GM18498 (cell line): ENCODE measurements around the gene ZC2HC1B.

Source experiments
- ATAC-seq: cut with Tn5 transposase; IDR thresholded peaks from one replicate; pipeline ENCODE4 v1.9.1; 2021; ENCODE audit warnings: mild to moderate bottlenecking, moderate library complexity; ENCODE audit not compliant: unreplicated experiment

The ZC2HC1B gene

DNA sequence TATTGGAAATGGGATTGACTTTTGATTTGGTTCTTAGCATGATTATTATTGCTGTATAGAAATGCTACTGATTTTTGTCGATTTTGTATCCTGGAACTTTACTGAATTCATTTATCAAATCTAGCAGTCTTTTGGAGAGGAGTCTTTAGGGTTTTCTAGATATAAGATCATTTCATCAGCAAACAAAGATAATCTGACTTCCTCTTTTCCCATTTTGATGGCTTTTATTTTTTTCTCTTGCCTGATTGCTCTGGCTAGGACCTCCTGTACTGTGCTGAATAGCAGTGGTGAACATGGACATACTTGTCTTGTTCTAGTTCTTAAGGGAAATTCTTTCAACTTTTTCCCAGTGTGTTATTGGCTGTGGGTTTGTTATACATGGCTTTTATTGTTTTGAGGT lies 64.6 kb downstream of the ZC2HC1B start:
- ATAC-seq, result no peak

DNA sequence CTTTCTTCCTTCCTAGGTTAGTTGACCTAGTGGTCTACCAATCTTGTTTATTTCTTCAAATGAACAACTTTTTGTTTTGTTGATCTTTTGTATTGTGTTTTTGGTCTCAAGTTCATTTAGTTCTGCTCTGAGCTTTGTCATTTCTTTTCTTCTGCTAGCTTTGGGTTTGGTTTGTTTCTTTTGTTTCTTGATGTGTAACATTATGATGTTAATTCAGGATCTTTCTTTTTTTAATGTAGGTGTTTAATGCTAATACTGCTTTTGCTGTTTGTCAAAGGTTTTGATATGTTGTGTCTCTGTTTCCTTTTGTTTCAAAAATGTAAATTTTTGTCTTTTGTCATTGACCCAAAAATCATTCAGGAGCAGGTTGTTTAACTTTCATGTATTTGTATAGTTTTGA lies 65.7 kb downstream of the ZC2HC1B start:
- no peak for ATAC-seq

DNA sequence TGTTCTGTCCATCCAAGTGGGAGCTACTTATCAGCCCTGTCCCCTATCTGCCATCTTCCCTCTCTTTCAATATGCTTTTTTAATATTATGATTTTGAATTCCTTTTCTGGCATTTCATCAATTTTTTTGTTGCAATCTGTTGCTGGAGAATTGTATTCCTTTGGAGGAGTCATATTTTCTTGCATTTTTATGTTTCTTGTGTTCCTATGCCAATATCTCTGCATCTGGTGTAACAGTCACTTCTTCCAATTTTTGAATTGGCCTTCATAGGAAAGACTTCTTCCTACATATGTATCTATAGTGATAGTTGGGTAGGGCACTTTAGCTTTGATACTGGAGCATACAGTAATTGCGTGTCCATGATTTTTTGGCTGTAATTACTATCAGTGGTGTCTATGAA lies 70.1 kb downstream of the ZC2HC1B start:
- ATAC-seq, result no peak

DNA sequence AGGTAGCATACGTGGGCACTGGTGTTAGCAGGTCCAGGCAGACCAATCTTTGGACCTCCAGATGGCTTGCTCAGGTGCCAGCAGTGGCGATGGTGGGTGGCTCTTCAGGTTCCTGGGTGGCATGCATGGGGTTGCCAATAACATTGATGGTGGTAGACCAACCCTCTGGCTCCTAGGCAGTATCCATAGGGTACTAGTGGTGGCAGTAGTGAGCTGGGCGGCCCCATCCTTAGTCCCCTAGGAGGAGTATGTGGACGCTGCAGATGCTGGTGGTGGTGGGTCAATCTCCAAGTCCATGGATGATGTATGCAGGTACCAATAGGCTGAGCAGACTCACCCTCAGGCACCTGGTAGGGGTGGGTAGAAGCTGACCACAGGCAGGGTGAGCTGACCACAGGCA lies 70.6 kb downstream of the ZC2HC1B start:
- ATAC-seq, result no peak

DNA sequence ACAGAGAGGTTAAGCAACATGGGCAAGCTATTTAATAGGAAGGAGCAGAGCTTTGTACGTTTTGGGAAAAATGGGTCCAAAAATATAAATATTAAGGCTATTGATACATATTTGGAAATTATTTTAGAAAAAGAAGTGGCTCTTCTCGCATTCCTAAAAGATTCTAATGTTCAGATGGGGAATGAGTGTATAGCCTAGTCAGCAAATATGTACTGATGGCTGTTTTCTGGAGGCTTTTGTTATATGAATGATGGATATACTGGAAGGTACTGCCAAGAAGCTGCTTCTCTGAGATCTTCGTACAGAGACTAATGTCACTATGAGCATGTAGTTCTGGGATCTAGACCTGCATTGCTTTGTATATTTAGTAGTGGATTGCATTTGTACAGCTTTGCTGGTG lies 72.1 kb downstream of the ZC2HC1B start:
- ATAC-seq, result no peak

DNA sequence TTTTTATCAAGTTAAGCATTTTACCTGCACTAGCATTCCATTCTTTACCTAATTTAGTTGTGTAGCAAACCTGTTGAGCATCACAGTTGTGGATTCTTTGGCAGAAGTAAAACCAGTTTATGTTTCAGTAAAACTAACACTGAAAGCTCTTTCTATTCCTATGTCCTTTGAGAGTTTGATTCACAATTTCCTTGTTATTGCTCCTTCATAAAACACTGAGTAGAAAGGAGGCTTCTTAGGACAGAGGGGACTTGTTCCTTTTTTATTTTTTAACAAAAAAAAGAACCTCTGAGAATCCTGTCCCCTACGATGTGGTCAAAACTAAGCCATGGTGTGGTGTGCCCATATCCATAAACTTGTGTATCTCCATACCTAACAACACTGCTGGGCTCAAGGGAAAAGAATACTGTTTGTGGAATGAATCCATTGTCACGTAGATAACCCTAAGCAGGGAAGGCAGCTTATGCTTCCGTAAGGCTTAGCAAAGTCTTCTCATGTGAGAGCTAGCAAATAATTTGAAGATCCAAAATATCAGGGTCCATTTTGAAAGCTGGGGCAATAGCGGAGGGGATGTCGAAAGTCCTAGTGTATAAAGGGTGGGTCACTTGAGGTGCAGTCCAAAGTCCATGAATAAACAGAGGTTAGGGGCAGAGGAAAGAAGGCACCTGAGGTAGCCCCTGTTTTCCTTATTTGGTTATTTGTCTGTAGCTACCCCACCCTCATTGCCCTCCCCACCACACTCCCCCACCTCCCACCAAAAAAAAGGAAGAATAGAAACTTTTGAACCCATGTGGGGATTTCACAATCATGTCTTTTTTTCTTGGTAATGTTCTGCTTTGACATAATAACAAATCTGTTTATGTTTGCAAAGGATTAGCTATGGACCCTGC lies 72.7 kb downstream of the ZC2HC1B start:
- no peak for ATAC-seq

DNA sequence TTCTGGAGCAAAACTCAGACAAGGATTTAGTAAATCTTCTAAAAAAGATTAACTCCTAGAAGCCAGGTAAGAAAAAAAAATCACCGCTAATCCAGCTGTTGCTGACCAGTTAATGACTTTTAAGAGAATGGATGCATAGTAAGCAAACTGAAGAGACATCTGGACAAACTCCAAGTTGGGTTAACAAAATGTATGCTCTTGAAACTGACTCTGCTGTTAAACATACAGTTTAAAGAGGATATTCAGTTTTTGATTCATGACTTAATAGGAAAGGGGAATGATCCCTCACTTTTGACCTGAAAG lies 73.3 kb downstream of the ZC2HC1B start:
- no peak for ATAC-seq

DNA sequence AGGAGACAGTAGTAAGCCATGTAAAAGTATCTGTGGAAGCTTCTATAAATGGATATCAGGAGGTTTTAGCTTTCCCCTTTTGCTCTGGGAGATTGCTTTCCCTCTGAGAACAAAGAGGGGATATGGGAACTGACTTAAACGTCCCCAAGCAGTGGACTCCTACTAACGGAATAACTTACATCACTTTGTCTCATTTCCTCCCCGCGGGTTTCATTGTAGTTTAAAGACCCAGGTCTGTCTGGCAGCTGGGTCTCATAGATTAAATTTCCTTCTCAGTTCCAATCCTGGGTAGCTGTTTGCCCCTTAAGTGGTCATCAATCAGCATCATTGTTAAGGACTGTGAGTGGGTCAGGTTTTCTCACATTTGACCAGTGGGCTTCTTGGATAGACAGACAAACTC lies 75.1 kb downstream of the ZC2HC1B start:
- ATAC-seq, result no peak

DNA sequence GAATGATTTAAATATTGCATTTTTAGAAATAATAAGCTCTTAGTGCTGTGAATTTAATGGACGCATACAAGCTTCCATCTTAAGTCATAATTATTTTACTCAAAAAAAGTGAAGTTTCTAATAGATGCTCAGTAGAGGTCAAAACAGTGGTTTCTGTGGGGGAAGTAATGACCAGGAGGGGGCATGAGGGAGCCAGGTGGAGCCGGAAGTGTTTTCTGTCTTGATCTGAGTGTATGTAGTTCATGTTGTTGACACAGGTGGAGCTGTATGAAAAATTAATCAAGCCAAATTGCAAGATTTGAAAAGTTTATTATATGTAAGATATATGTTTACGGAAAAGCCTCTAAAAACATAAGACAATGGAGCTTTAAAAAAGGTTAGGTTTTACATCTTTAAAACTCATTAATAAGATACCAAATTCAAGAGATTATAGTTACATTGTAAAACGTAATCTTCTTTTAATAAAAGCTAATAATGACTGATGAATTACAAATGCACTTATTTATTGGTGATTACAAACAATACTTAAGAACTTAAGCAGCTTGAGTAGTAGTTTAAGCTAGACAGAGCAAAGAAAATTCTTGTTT lies 75.8 kb downstream of the ZC2HC1B start:
- ATAC-seq, result peak; percentile 99

DNA sequence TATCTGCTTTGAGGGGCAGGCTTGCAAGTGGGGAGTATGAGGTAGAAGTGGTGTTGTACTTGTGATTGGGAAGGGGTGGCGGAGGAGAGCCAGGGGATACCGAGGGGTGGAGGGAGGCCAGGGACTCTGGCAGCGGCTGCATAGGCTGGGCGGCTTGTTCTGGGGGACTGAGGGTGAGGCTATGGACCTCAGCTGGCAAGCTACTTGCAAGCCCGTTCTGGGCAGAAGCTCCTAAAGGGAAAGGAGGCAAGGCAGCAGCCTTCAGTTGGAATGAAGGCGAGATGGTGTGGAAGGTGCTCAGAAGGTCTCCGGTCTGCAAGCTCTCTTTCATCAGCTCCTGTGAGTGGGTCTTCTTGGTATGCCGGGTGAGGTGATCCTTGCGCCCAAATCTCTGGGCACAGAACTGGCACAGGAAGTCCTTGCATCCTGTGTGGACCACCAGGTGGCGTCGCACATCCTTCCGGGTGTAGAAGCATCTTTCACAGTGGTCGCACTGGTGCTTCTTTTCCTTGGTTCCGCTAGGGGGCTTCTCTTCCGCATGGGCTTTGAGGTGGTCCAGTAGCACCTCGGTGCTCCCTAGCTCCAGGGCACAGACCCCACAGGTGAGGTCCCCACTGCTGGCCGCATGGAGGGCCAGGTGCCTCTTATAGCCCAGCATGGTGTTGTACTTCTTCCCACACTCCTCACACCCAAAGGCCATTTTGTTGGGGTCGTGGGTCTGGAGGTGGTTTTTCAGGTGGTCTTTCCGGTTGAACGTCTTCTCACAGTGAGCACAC lies 77.8 kb downstream of the ZC2HC1B start:
- peak; percentile 52 for ATAC-seq

DNA sequence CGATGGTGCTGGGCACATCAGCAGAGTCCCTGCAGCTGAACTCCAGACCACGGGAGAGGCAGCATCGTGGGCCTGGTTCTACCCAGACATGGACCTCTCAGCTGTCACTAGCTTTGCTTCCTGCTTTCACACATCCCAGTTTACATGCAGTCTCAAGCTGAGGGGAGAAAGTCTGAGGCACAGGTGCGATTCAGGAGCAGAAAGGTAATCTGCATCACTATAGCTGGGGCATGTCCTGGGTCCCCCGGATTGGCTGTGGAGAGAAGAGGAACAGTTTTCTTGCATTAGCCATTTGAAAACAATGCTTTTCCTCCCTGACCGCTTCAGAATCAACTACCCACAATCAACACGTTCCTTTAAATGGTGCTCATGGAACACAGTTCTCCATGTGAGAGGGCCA lies 83.9 kb downstream of the ZC2HC1B start:
- no peak for ATAC-seq

DNA sequence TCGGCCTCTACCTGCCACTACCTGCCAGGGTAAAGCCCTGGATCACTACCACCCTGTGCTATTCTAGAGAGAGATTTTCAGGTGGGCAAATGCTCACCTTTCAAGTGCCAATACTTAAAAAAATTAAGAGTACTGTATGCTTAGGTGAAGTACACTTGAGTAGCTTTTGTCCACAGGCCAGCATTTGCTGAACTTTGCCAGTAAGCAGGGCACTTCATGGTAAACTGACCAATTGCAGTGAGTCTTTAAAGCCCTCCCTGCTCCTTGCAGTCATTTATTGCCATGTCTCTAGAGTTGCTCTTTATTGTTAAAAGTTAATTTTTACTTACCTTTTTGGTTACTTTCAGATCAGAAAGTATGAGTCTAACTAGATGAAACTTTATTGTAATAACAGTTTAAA lies 85.3 kb downstream of the ZC2HC1B start:
- no peak for ATAC-seq

DNA sequence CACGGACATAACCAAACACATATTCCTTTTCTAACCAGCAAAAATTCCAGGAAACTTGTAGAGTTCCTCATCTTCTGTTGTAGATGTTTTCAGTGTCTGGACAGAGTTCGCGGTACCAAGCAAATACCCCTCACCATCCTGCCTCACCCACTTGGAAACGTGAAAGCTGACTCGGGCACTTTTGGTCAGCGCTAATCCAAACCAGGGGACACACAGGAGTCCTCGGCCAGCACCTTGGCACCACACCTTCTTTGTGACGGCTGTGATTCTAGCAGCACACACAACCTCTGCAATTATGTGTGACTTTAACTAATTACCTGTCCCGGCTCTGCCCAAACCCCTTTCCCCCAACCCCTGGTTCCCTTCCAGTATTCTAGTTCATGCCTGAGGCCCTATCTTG lies 85.7 kb downstream of the ZC2HC1B start:
- ATAC-seq, result no peak

DNA sequence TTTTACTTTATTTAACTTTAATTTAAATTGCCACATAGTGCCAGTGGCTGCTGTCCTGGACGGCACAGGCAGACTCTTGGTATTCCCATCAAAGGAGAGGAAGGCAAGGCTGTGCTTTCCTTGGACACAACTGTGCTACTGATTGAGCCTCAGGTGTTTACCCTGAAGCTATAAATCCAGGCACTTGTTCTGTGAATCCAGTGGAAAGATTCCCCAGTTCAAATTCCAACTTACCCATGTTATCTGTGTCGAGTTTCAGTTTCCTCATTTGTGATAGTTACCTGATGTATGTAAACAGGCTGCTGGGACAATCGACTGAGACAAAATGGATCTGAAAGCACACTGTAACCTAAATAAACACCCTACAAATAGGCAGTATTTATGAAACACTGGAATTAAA lies 86.6 kb downstream of the ZC2HC1B start:
- no peak for ATAC-seq

DNA sequence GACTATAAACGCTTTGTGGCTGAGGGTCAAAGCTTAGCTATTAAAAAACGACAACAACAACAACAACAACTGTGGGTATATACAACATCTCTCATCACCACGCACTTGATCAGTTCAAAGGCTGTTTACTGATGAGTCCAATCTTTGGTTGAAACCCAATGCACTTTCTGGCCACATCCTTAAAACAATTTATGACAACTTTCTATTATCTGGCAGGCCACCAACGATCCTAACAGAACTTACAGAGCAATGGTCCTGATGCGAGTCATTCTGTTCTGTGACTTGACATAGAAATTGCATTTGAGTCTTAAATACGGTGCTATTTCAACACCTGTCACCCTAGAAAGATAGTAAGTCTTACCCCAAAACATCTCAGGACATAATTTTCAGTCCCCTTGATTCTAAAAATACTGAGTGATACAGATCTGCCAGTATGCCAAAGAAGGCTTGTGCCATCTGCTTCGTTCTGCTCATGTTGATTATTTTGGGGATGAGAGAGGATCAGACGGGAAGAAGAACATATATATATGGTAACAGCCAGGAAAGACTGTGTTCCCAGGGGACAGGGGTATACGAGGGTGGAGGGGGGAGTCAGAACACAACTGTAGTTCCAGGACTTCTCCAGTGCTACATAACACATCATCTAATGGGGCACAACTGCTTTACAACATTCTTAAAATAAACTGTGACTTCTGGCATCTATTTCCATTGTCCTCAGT lies 87.9 kb downstream of the ZC2HC1B start:
- ATAC-seq, result no peak

DNA sequence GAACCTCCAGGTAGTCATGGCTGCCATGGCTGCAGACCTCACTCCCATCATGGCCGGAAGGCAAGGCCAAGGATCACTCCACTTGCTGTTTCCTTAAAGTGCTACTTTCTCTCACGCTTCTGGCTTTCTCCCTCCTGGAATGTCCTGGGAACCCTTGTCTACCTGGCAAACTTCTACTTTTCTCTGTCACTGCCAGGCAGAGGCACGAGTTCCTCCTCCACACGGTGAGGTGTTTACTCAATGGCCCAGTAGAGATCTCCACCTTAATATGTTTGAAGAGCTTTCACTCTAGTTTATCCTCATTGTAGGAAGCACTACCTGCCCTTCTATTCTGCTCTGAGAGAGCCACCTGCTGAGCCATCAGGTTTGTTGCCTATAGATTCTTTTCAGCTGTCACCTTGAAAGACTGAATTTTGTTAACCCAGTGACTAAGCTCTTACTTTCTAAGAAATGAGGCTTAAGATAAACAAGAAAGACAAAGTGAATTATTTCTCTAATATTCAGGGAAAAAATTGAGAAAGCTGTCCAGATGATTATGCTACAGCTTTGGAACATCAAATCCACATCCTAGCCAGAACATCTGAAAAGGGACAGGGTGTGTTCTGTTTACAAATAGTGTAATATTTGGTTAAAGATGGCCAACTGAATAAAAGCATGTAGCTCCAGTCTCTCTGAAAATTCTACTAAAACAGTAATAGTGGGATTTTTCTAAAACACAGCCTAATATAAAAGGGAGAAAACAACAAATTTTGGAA lies 88.8 kb downstream of the ZC2HC1B start:
- no peak for ATAC-seq

DNA sequence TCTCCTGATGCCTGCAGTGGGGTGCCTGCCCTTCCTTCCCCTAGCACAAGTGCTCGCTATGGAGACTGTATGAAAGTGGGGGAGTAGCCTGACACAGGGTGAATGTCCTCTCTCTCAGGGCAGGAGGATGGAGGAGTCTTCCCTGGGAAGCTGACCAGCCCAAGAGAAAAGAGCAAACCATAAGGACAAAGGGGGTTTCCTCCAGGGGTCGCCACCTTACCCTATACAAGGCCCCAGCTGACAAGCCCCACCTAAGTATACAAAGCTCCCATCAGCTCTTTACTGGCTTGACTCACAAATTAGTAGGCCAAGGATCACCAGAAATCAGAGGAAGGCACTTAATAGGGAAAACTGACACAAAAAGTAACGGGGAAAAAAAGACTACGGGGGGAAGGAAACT lies 89.6 kb downstream of the ZC2HC1B start:
- ATAC-seq, result no peak

DNA sequence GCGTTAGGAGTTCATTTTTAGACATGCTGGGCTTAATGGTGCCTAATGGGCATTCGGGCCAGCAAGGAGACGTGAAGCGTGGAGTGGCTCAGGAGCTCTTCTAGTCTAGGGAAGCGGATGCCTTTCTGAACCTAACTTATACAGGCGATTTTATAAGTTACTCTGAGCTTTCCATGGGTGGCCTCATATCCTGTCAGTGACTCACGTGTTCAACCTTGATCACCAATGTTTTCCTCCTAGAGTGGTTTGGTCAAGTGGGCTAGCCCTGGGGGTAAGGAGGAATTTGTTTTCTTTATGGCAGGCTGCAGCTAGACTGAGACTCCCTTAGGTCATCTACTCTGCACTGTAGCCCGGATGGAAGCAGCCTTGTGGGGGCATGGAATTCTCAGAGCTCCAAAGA lies 91.7 kb downstream of the ZC2HC1B start:
- no peak for ATAC-seq

DNA sequence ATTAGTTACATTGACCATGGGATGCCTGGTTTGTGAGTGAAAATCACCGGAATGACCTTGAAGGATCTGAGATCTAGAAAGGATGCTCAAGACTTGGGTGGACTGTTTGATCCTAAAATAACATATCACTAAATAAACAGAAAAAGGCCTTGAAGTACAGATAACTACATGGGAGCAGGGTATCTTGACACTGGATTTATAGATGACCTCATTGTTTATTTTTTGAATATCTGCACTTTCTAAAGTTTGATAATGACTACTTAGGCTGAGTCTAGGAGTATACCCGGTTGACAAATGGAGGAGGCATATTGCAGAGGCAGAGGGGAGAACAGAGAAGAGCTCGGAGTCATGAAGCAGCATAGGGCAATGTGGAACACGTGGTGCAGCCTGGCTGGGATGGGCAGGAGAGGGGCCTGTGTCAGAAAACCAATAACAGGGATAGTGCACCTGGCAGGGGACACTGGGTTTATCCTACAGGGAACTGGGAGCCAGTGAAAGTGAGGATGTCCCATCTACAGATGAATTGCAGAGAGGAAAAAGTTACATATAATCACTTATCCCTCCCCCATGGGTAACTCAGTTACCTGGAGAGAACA lies 93.5 kb downstream of the ZC2HC1B start:
- no peak for ATAC-seq

DNA sequence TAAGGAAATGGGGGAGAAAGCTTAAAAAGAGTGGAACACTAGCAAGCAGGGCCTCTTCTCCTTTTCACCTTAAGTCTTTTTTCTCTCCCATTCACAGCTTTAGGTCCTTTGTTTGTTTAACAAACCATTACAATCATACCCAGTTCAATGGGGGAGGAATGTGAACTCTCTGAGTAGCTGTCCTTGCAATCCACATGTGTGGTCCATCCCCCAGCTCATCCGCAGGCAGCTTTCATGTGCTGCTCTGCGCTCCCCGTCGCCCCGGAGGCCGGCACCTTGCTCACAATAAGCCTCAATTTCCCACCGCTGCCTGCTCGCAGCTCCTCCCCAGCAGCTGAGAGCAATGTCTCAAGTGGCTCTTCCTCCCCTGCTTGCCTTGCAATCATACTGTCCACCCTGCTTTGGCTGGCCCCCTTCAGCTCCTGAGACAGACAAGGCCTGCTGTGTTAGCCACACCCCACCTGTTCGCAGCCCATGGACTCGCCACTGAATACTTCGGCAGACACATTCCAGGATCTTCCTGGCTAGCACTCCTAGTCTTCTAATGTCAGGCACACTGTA lies 94.6 kb downstream of the ZC2HC1B start:
- no peak for ATAC-seq
